Activated CD4-positive, CD25-positive, alpha-beta regulatory T cell (primary cell): Measurements from ENCODE around the gene TRIML1.
"Not testable (repeated sequence)": the region's sequence is repeated elsewhere in the genome, so short reads cannot be mapped to it uniquely, and the experiment has no call there.

Source experiments
- DNase-seq, 4 experiments: peaks; one replicate each; lab custom pipeline; 2025; lab: John Stamatoyannopoulos, UW

Gene TRIML1

GRCh38 chr4:188154668-188155405 lies 15.6 kb downstream of the TRIML1 start:
- no peak for DNase-seq

GRCh38 chr4:188158336-188158735 lies 19.1 kb downstream of the TRIML1 start:
- DNase-seq: no peak

- not testable (repeated sequence) for DNase-seq
These were observed 20.4 kb downstream of the TRIML1 start for GRCh38 chr4:188159513-188160226.

- DNase-seq: no peak
These were observed 21.2 kb downstream of the TRIML1 start for GRCh38 chr4:188160406-188160805.

GRCh38 chr4:188161167-188161566 lies 21.9 kb downstream of the TRIML1 start:
- no peak for DNase-seq

GRCh38 chr4:188162698-188163097 lies 23.5 kb downstream of the TRIML1 start:
- no peak for DNase-seq

- no peak for DNase-seq
These were observed 29.6 kb downstream of the TRIML1 start for GRCh38 chr4:188168726-188169373.

- no peak for DNase-seq
These were observed 32.3 kb downstream of the TRIML1 start for GRCh38 chr4:188171551-188171950.

- DNase-seq: no peak
These were observed 36.0 kb downstream of the TRIML1 start for GRCh38 chr4:188175288-188175687.

GRCh38 chr4:188177997-188178675 lies 38.9 kb downstream of the TRIML1 start:
- no peak for DNase-seq

- DNase-seq: no peak
These were observed 39.6 kb downstream of the TRIML1 start for GRCh38 chr4:188178806-188179205.

GRCh38 chr4:188187106-188187505 lies 47.9 kb downstream of the TRIML1 start:
- no peak for DNase-seq

GRCh38 chr4:188190461-188190860 lies 51.2 kb downstream of the TRIML1 start:
- DNase-seq: no peak

GRCh38 chr4:188194421-188194820 lies 55.2 kb downstream of the TRIML1 start:
- DNase-seq: no peak

- DNase-seq: no peak
These were observed 56.2 kb downstream of the TRIML1 start for GRCh38 chr4:188195389-188195985.

- no peak for DNase-seq
These were observed 57.0 kb downstream of the TRIML1 start for GRCh38 chr4:188196134-188196735.
